HG02938 (cell line): ENCODE measurements around the gene CMTM1.
"Not testable (repeated sequence)": the region's sequence is repeated elsewhere in the genome, so short reads cannot be mapped to it uniquely, and the experiment has no call there.

ENCODE experiments used
- ATAC-seq: cut with Tn5 transposase; IDR thresholded peaks from one replicate; pipeline ENCODE4 v1.9.1; 2021; ENCODE audit warnings: mild to moderate bottlenecking, moderate library complexity; ENCODE audit not compliant: unreplicated experiment

CMTM1 gene

GRCh38 chr16:66561381-66562080 is 4.7 kb upstream of the CMTM1 start:
- ATAC-seq, result no peak

DNA sequence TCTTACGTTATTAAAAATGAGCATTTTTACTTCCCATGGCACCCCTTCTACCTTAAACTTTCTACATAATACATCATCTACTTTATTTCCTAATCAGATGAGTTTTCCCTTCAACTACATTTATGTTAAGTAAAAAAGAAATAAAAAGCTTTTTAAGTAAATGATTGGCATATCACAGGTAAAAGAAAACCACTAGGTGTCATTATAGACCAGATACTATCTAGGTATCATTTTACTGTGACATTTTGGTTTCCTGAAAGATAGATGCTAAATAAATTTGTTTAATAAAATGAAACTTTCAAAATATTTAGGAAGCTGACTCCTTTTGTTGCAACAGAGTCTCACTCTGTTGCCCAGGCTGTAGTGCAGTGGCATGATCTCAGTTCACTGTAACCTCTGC is 3.8 kb upstream of the CMTM1 start:
- ATAC-seq, result no peak

DNA sequence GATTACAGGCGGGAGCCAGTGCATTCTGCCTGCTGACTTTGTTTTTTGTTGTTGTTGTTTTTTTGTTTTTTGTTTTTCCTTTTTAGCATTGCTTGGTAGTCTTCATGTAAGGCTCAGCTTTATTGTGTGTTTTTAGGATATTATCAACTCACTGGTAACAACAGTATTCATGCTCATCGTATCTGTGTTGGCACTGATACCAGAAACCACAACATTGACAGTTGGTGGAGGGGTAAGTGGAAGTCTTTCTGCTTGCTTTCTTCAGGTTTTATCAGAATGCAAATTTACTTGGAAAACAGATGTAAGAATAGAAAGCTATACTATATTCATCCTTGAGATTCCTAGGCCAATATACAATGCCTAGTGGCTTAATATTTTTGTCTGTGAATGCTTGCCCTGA is 3.3 kb upstream of the CMTM1 start:
- no peak for ATAC-seq

DNA sequence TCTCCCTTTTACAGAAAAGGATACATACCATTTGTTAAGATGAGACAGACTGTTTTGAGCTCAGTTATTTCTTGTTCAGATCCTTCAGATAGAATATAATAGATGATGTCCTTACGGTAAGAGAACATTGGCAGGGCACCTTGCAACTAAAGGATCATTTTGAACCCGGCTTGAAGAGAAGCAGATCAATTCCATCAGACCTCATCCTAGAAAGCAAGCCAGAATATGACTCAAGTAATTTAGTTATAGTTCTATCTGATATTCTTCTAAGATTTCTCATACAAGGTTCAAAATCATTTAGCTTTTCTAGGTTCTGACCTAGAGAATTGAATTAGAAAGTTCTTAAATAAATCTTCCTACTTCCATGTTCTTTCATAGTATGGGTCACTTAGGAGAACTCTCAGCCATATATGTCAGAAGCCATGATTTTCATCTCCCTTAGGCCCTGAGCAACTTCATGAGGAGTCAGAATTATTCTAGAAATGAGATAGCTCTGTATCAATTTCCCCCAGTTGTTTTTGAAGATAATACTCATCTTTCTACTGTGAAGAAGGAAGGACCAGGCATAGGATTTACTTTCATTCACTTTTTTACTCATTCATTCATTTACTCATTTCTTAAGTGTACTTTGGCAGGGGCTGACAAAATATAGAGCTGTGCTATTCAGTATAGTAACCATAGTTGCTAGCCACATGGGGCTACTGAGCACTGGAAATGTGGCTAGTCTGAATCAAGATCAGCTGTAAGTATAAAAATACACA is 2.5 kb upstream of the CMTM1 start:
- no peak for ATAC-seq

- ATAC-seq, result not testable (repeated sequence)
Observed at GRCh38 chr16:66567270-66567669, 1.0 kb downstream of the CMTM1 start.

GRCh38 chr16:66568355-66568754 is 2.1 kb downstream of the CMTM1 start:
- no peak for ATAC-seq

- ATAC-seq, result no peak
Observed at GRCh38 chr16:66569131-66569530, 2.9 kb downstream of the CMTM1 start.

DNA sequence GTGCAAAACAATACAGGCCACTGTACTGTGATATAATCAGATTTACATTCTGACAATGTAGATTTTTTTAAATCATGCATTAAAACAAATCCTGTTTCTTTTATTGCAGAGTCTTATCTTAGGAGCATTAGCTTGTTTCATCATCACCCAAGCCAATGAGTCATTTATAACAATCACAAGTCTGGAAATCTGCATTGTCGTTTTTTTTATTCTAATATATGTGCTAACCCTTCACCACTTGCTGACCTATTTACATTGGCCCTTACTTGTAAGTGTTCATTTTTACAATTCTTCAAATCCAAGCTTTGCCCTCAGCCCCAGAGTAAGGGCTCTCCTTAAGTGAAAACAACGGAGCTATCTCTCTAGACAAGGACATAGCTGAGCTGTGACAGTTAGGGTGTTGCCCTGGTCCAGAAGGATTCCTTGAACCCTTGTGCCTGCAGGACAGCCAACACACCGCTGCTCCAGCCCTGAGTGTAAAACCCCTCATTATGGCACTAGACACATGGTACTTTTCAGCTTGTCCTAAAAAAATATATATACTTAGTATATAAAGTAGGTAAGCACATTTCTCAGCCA is 3.7 kb downstream of the CMTM1 start:
- ATAC-seq, result no peak

GRCh38 chr16:66572356-66572755 is 6.1 kb downstream of the CMTM1 start:
- ATAC-seq, result no peak

GRCh38 chr16:66574081-66574480 is 7.8 kb downstream of the CMTM1 start:
- no peak for ATAC-seq

GRCh38 chr16:66574531-66574930 is 8.3 kb downstream of the CMTM1 start:
- no peak for ATAC-seq

DNA sequence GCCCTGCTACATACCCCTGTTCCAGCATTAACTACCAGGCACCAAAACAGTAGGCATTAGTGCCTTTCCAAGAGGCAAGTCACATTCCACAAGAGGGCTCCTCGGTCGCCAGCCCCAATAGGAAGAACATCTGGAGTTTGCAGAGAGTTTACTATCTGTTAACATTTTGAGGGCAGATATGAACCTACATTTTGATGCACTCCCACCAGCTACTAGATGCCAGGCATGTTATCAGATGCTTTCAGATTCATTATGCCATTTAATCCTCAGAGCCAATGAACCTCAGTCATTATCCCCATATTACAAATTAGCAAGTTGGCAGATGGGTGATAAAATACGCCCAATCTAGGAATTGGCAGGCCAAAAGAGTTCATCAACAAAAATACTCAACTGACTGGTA is 8.8 kb downstream of the CMTM1 start:
- no peak for ATAC-seq

DNA sequence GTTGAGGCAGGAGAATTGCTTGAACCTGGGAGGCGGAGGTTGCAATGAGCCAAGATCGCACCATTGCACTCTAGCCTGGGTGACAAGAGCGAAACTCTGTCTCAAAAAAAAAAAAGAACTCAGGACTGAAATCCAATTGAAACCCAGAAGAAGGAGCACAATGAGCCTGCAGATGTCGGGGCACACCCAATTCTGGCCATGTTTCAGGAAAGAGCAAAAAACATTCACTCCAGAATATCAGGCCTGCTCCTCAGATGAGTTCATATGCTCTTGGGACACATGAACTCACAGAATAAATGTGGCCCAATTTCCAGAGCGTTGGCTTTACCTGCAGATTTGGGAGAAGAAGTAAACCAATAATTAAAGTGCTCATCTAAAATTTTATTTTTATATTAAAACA is 10.1 kb downstream of the CMTM1 start:
- no peak for ATAC-seq

GRCh38 chr16:66578651-66579531 is 12.7 kb downstream of the CMTM1 start, which contains the start of gene CMTM2:
Gene CMTM2, plus strand, starts transcription at chr16:66579463. Its CDS starts 145 bp downstream, at chr16:66579608.
- no peak for ATAC-seq

- no peak for ATAC-seq
Observed at GRCh38 chr16:66580605-66581209, 14.5 kb downstream of the CMTM1 start.

DNA sequence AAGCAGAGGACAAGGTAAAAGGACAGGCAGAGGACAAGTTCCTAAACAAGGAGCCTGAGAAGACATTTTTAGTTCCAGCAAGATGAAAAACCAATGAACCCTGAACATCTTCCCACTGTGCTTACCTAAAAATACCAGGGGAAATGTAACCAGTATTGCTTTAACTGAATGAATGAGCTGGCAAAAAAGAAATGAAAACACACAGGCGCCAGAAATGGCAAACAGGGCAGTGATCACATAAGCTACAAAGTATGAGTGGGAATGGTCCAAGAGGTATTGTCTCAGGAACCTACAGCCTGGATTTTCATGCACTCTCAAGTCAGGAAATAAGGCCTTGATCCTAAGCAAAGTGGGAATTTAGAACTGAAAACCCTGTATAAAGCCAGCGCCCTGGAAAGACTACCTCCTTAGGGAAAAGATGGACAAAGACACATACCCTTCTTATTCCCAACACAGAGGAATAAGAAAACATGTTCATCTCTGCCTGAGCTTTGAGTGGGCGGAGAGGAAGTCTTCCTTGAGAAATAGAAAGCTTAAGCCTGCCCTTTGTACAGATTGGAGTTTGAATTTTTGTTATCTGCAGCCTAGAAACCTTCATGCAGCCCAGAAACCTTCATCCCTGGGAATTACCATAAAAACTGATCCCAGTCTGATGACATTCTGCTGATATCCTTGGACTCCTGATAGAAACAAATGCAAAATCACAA is 15.2 kb downstream of the CMTM1 start:
- ATAC-seq, result no peak

- ATAC-seq, result no peak
Observed at GRCh38 chr16:66585481-66586239, 19.4 kb downstream of the CMTM1 start.

DNA sequence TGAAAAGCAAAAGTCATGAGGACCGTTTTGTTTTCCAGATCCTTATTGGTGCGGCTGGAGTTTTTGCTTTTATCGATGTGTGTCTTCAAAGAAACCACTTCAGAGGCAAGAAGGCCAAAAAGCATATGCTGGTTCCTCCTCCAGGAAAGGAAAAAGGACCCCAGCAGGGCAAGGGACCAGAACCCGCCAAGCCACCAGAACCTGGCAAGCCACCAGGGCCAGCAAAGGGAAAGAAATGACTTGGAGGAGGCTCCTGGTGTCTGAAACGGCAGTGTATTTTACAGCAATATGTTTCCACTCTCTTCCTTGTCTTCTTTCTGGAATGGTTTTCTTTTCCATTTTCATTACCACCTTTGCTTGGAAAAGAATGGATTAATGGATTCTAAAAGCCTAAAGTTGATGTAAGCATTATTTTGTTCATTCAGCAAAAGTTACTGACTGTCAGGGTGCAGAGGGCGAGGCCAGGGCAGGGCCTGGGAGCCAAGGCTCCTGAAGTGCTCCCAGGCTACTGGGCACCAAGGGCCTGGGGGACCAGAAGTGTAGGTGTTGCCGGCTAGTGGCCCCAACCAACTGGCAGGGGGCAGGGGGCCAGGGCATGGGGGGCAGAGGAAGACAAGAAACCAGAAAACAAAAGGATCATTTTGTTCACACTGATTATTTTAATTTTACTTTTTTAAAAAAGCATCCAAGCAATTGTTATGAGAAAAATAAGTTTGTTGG is 21.8 kb downstream of the CMTM1 start:
- no peak for ATAC-seq
